H1 (cell line): Measurements from ENCODE around the gene NKAIN1. TPM values are rescaled to one million over a fixed set of nuclear protein-coding genes. Genes with fewer than 3 reads are reported as not detected.

ENCODE experiments used
- CTCF ChIA-PET: fragments of 300-600 bp; sonication (Branson Sonifier 250); formaldehyde crosslinking; loops from one replicate; lab custom pipeline; 2021; ENCODE audit not compliant: partially characterized antibody; lab: Charles Lee
- POLR2A ChIA-PET: fragments of 300-600 bp; sonication (Branson Sonifier 250); formaldehyde crosslinking; loops from one replicate; lab custom pipeline; 2021; ENCODE audit warnings: inconsistent platforms; ENCODE audit not compliant: partially characterized antibody; lab: Charles Lee
- DNase-seq, 2 experiments: peaks; one replicate each; pipeline versions ENCODE4 v3.0.0 to v3.0.0-alpha.2; 2010 to 2022; ENCODE audit warnings: low spot score in 2 of 2, low read depth in 1 of 2, mixed read lengths in 1 of 2
- FAIRE-seq: peaks from 2 replicates; lab custom pipeline; 2011; peaks lifted over from hg19 to GRCh38; lab: Jason Lieb, UNC
- H2AFZ ChIP-seq: 2 replicates; pipeline ENCODE4 v1.8.1; 2012; ENCODE audit warnings: low read length, inconsistent platforms
- H2AK5ac ChIP-seq: 2 replicates; pipeline ENCODE4 v1.6.1; 2013; ENCODE audit warnings: low read depth, low read length
- H2BK120ac ChIP-seq: replicated peaks from 2 replicates; pipeline ENCODE3; 2013; ENCODE audit warnings: low read depth, low read length, inconsistent platforms
- H2BK12ac ChIP-seq: 2 replicates; pipeline ENCODE4 v1.6.1; 2013; ENCODE audit warnings: low read depth, low read length
- H2BK15ac ChIP-seq: 2 replicates; pipeline ENCODE4 v1.6.1; 2013; ENCODE audit warnings: low read length
- H2BK20ac ChIP-seq: 2 replicates; pipeline ENCODE4 v1.6.1; 2013; ENCODE audit warnings: low read length
- H2BK5ac ChIP-seq: 2 replicates; pipeline ENCODE4 v1.6.1; 2013; ENCODE audit warnings: low read depth, low read length
- H3K14ac ChIP-seq: 2 replicates; pipeline ENCODE4 v1.6.1; 2013; ENCODE audit warnings: inconsistent platforms; ENCODE audit not compliant: insufficient read length
- H3K18ac ChIP-seq: 2 replicates; pipeline ENCODE4 v1.6.1; 2013; ENCODE audit warnings: low read length; ENCODE audit errors: extremely low read depth
- H3K23ac ChIP-seq: 2 replicates; pipeline ENCODE4 v1.6.1; 2013; ENCODE audit warnings: inconsistent platforms; ENCODE audit not compliant: insufficient read length
- H3K23me2 ChIP-seq: 2 replicates; pipeline ENCODE4 v1.6.1; 2013; ENCODE audit warnings: low read depth, low read length
- H3K27ac ChIP-seq: 2 replicates; pipeline ENCODE4 v1.6.1; 2011; ENCODE audit warnings: low read depth, low read length, inconsistent platforms
- H3K27me3 ChIP-seq, 4 experiments: replicated peaks in 1 of 4; 1 replicate in 1 of 4; 2 replicates in 3 of 4; pipeline versions ENCODE4 v1.6.1 to v1.8.1; 2011 to 2013; ENCODE audit warnings: low read length in 3 of 4, mild to moderate bottlenecking in 3 of 4, inconsistent platforms in 2 of 4, mixed read lengths in 2 of 4, moderate library complexity in 1 of 4; ENCODE audit not compliant: control insufficient read depth in 3 of 4, insufficient read depth in 3 of 4; ENCODE audit errors: extremely low read depth in 1 of 4
- H3K36me3 ChIP-seq, 4 experiments: 2 replicates each; pipeline versions ENCODE4 v1.6.1 to v1.8.1; 2011 to 2013; ENCODE audit warnings: mild to moderate bottlenecking in 4 of 4, low read length in 3 of 4, moderate library complexity in 2 of 4, control low read depth in 1 of 4, inconsistent platforms in 1 of 4; ENCODE audit not compliant: insufficient read depth in 4 of 4, control insufficient read depth in 2 of 4
- H3K4ac ChIP-seq: replicated peaks from 2 replicates; pipeline ENCODE3; 2013; ENCODE audit warnings: low read length, low read depth, mixed read lengths, inconsistent platforms; ENCODE audit not compliant: insufficient read length
- H3K4me1 ChIP-seq, 4 experiments: replicated peaks in 1 of 4; 1 replicate in 1 of 4; 2 replicates in 3 of 4; pipeline versions ENCODE4 v1.6.1 to v1.8.1; 2011 to 2013; ENCODE audit warnings: low read length in 3 of 4, inconsistent platforms in 2 of 4, mixed read lengths in 1 of 4; ENCODE audit not compliant: insufficient read depth in 4 of 4, control insufficient read depth in 3 of 4
- H3K4me2 ChIP-seq, 2 experiments: 2 replicates each; pipeline versions ENCODE4 v1.6.1 to v1.8.1; 2011 to 2013; ENCODE audit warnings: low read depth in 2 of 2, low read length in 2 of 2, control low read depth in 1 of 2, inconsistent platforms in 1 of 2, mild to moderate bottlenecking in 1 of 2; ENCODE audit not compliant: insufficient read depth in 1 of 2
- H3K4me3 ChIP-seq, 4 experiments: fragments of 200-600, 300-600 bp in 1 of 4; sonication (generic), shearing (Covaris generic), sonication (Bioruptor Twin) in 1 of 4; 2 replicates each; pipeline versions ENCODE4 v1.5.1 to v1.8.1; 2011 to 2016; ENCODE audit warnings: low read length in 4 of 4, low read depth in 3 of 4, control low read depth in 2 of 4, inconsistent platforms in 2 of 4, mild to moderate bottlenecking in 2 of 4, mixed read lengths in 1 of 4, moderate library complexity in 1 of 4; ENCODE audit not compliant: insufficient read depth in 2 of 4; ENCODE audit errors: extremely low read depth in 1 of 4
- H3K56ac ChIP-seq: replicated peaks from 2 replicates; pipeline ENCODE3; 2013; ENCODE audit warnings: low read depth, mild to moderate bottlenecking, mixed read lengths, low read length, inconsistent platforms; ENCODE audit not compliant: insufficient read length
- H3K79me1 ChIP-seq: 2 replicates; pipeline ENCODE4 v1.6.1; 2013; ENCODE audit warnings: low read depth, low read length, control low read depth
- H3K79me2 ChIP-seq, 2 experiments: 2 replicates each; pipeline versions ENCODE4 v1.6.1 to v1.8.1; 2012 to 2013; ENCODE audit warnings: low read length in 2 of 2, mild to moderate bottlenecking in 2 of 2, inconsistent platforms in 1 of 2; ENCODE audit not compliant: insufficient read depth in 2 of 2, control insufficient read depth in 1 of 2
- H3K9ac ChIP-seq, 4 experiments: replicated peaks in 1 of 4; 1 replicate in 1 of 4; 2 replicates in 3 of 4; pipeline versions ENCODE4 v1.6.1 to v1.8.1; 2011 to 2013; ENCODE audit warnings: low read depth in 3 of 4, low read length in 3 of 4, control low read depth in 2 of 4, mild to moderate bottlenecking in 2 of 4, moderate library complexity in 2 of 4, inconsistent platforms in 1 of 4; ENCODE audit errors: extremely low read depth in 1 of 4
- H3K9me3 ChIP-seq, 2 experiments: 2 replicates each; pipeline versions ENCODE4 v1.6.1 to v1.8.1; 2012 to 2013; ENCODE audit warnings: mild to moderate bottlenecking in 2 of 2, moderate library complexity in 2 of 2, control low read depth in 1 of 2, inconsistent platforms in 1 of 2, low read depth in 1 of 2, low read length in 1 of 2, mixed read lengths in 1 of 2; ENCODE audit not compliant: insufficient read depth in 2 of 2
- H4K20me1 ChIP-seq, 2 experiments: replicated peaks in 1 of 2; 2 replicates each; pipeline versions ENCODE3 to v1.8.1; 2011 to 2013; ENCODE audit warnings: inconsistent platforms in 2 of 2, low read length in 2 of 2, mild to moderate bottlenecking in 1 of 2; ENCODE audit not compliant: insufficient read depth in 2 of 2, control insufficient read depth in 1 of 2
- H4K5ac ChIP-seq: 2 replicates; pipeline ENCODE4 v1.6.1; 2013; ENCODE audit warnings: low read length, low read depth, mixed read lengths, inconsistent platforms; ENCODE audit not compliant: insufficient read length
- H4K8ac ChIP-seq: 2 replicates; pipeline ENCODE4 v1.8.0; 2013; ENCODE audit warnings: mild to moderate bottlenecking, moderate library complexity, low read length, inconsistent platforms; ENCODE audit not compliant: insufficient read depth; ENCODE audit errors: extremely low read depth
- H4K91ac ChIP-seq: replicated peaks from 2 replicates; pipeline ENCODE3; 2013; ENCODE audit warnings: low read length, mixed read lengths, inconsistent platforms; ENCODE audit not compliant: insufficient read length
- MAX ChIP-seq: IDR thresholded peaks from 2 replicates; pipeline ENCODE4 v1.6.1; 2012; ENCODE audit warnings: inconsistent platforms
- SRF ChIP-seq: IDR thresholded peaks from 2 replicates; pipeline ENCODE4 v1.6.1; 2011; ENCODE audit warnings: mild to moderate bottlenecking, low read depth, low read length, moderate library complexity
- WGBS, 2 experiments: shearing (Covaris generic) in 1 of 2; methylation state at CpG; one replicate each; pipeline versions ENCODE4 v1.1.6 to v1.1.7; 2013 to 2015; ENCODE audit warnings: low lambda C conversion rate in 2 of 2, mixed read lengths in 2 of 2, inconsistent platforms in 1 of 2, low coverage in 1 of 2, missing lambda C conversion rate in 1 of 2; ENCODE audit not compliant: insufficient replicate concordance in 2 of 2, insufficient coverage in 1 of 2, insufficient read length in 1 of 2; ENCODE audit errors: extremely low coverage in 1 of 2, missing lambda C conversion rate in 1 of 2; 5-methylcytosine and 5-hydroxymethylcytosine counted together
- polyA plus RNA-seq, 7 experiments: library from polyadenylated mRNA; depleted of rRNA in 3 of 7; stranded (reverse) in 5 of 7; unstranded in 2 of 7; fragments of >200 nt in 5 of 7; fragments of 200-250 nt in 2 of 7; gene quantifications; 1 replicate in 5 of 7; 2 replicates in 1 of 7; 4 replicates in 1 of 7; pipeline versions ENCODE4 v1.2.1 to v1.2.3, GENCODE V29; 2011 to 2013; ENCODE audit warnings: missing spikeins in 2 of 7, mixed read lengths in 2 of 7
- total RNA-seq: library from RNA; stranded (reverse); fragmentation: NEBNext Ultra II Directional; extraction: Animal tissue kit (Norgen Biotek cat#: 25700); gene quantifications from 2 replicates; pipeline ENCODE4 v1.2.1, GENCODE V29; 2021

Gene NKAIN1
- total and polyA plus RNA-seq, 2 of the 8 experiments (the other 6 are each of a cell fraction or from before 2014, with no cell fraction given), result 59.3 to 66.9 TPM

DNA sequence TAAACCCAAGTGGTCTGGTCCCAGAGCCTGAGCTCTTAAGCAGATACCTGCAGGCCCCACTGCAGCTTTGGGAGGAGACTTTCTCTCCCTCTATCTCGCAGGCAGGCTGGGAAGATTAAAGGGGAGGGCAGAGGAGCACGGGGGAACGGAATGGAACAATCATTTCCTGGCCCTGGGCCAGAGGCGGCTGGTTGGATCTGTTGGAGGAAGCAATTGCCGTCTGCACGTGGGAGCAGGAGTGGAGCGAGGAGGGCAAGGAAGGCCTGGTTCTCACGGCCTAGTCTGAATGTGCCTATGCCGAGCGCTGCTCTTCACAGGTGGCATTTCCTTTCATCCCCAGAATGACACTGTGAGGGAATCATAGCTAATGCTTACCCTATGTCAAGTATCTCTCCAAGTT lies 23.7 kb downstream of the NKAIN1 start:
- Histone ChIP-seq H3K36me3 (no peaks in the 10 kb centered on the region), H3K9ac (no peak overlapping the region), H4K91ac (no peak overlapping the region), H2BK20ac (no peak overlapping the region), H3K27ac (no peak overlapping the region), H3K23ac (no peak overlapping the region), H3K56ac (no peak overlapping the region), H3K27me3 (no peaks in the 10 kb centered on the region), H3K79me2 (no peaks in the 10 kb centered on the region; a peak in 1 of 4 replicates), H2BK5ac (no peak overlapping the region), H3K4me2 (no peak overlapping the region), H3K9me3 (no peaks in the 10 kb centered on the region), H4K20me1 (peaks cover 0 to 10% of the 10 kb centered on the region in 2 experiments), H3K4ac (no peak overlapping the region), H4K5ac (no peak overlapping the region), H3K18ac (no peak overlapping the region), H2BK15ac (no peak overlapping the region), H3K23me2 (no peaks in the 10 kb centered on the region), H3K4me1 (peaks cover 0 to 9% (median 2%) of the 10 kb centered on the region in 4 experiments; a peak in 5 of 7 replicates), H3K79me1 (no peaks in the 10 kb centered on the region), H2AK5ac (no peak overlapping the region), H4K8ac (no peak overlapping the region), H2BK12ac (no peak overlapping the region), H2AFZ (no peak overlapping the region), H3K4me3 (no peak overlapping the region), H3K14ac (no peak overlapping the region), H2BK120ac (no peak overlapping the region)
- FAIRE-seq, result no peak
- ChIA-PET POLR2A (interaction anchor here (0.9 to 1.2 kb wide), 3 partner anchors 12 to 157 kb away, joined by 3 to 5 read pairs (median 3); partner anchors contain the start of gene FABP3), CTCF (interaction anchor here (0.5 to 5.9 kb wide), 11 partner anchors 10 to 731 kb away, joined by 3 to 53 read pairs (median 4); no protein-coding TSS in a partner anchor)
- 69% methylated on average over 10 of the region's 10 CpGs; no CpG with 5 or more reads in 1 of the 2 experiments for WGBS, 2 experiments
- DNase-seq, result no peak
- TF ChIP-seq SRF (no peak), MAX (peak; percentile 56; the same call in 1 of the 2 replicates)
